B cell (primary cell): ENCODE data around the gene NMNAT1.

Experiments used
- CTCF ChIP-seq: fragments of 200-600 bp; IDR thresholded peaks from one replicate; pipeline ENCODE4 v1.8.0; 2022; ENCODE audit warnings: antibody characterized with exemption, mild to moderate bottlenecking
- EZH2 ChIP-seq: IDR thresholded peaks from 2 replicates; pipeline ENCODE4 v1.6.1; 2012; ENCODE audit warnings: borderline replicate concordance, low read depth, mild to moderate bottlenecking, moderate library complexity, low read length; ENCODE audit not compliant: insufficient read depth, poor library complexity, severe bottlenecking

GRCh38 chr1:9910423-9911178 lies 32.7 kb upstream of the NMNAT1 start:
- TF ChIP-seq CTCF (no peak), EZH2 (no peak)
